Fibroblast of lung (primary cell): ENCODE measurements around the gene UBXN10. TPM values are rescaled to one million over a fixed set of nuclear protein-coding genes. Genes with fewer than 3 reads are reported as not detected.
"Not testable (repeated sequence)": the region's sequence is repeated elsewhere in the genome, so short reads cannot be mapped to it uniquely, and the experiment has no call there.

ENCODE experiments used
- DNase-seq, 2 donors: peaks; one replicate each; pipeline versions ENCODE4 v3.0.0 to v3.0.0-alpha.2; 2010; ENCODE audit warnings: low read depth in 2 of 2
- H2AFZ ChIP-seq: 2 replicates; pipeline ENCODE4 v1.5.1; 2012; ENCODE audit warnings: low read length, control low read depth, inconsistent platforms
- H3K27ac ChIP-seq: 2 replicates; pipeline ENCODE4 v1.5.1; 2011; ENCODE audit warnings: low read length, control low read depth; ENCODE audit not compliant: insufficient read depth
- H3K27me3 ChIP-seq: 2 replicates; pipeline ENCODE4 v1.5.1; 2011; ENCODE audit warnings: mild to moderate bottlenecking, low read length; ENCODE audit not compliant: control insufficient read depth, insufficient read depth
- H3K36me3 ChIP-seq: 2 replicates; pipeline ENCODE4 v1.5.1; 2011; ENCODE audit warnings: low read length; ENCODE audit not compliant: control insufficient read depth, insufficient read depth
- H3K4me1 ChIP-seq: 2 replicates; pipeline ENCODE4 v1.5.1; 2011; ENCODE audit warnings: low read length; ENCODE audit not compliant: control insufficient read depth, insufficient read depth; ENCODE audit errors: extremely low read depth
- H3K4me2 ChIP-seq: 2 replicates; pipeline ENCODE4 v1.5.1; 2011; ENCODE audit warnings: low read length, control low read depth; ENCODE audit not compliant: insufficient read depth; ENCODE audit errors: extremely low read depth
- H3K4me3 ChIP-seq, 4 experiments: fragments of 200-600 bp in 1 of 4; sonication (generic) in 1 of 4; replicated peaks in 1 of 4; 2 replicates each; pipeline ENCODE4 v1.5.1; 2011 to 2016; ENCODE audit warnings: low read length in 4 of 4, low read depth in 3 of 4, mild to moderate bottlenecking in 3 of 4, control low read depth in 2 of 4, inconsistent platforms in 1 of 4, mixed read lengths in 1 of 4; ENCODE audit not compliant: insufficient read depth in 1 of 4; ENCODE audit errors: control extremely low read depth in 1 of 4
- H3K79me2 ChIP-seq: 2 replicates; pipeline ENCODE4 v1.5.1; 2012; ENCODE audit warnings: mild to moderate bottlenecking, low read length, inconsistent platforms; ENCODE audit not compliant: control insufficient read depth, insufficient read depth
- H3K9ac ChIP-seq: 2 replicates; pipeline ENCODE4 v1.5.1; 2011; ENCODE audit warnings: mild to moderate bottlenecking, low read length, control low read depth; ENCODE audit not compliant: insufficient read depth
- H3K9me3 ChIP-seq: 2 replicates; pipeline ENCODE4 v1.5.1; 2012; ENCODE audit warnings: low read depth, low read length; ENCODE audit not compliant: control insufficient read depth, insufficient read depth
- H4K20me1 ChIP-seq: 2 replicates; pipeline ENCODE4 v1.5.1; 2011; ENCODE audit warnings: low read length; ENCODE audit not compliant: control insufficient read depth, insufficient read depth; ENCODE audit errors: extremely low read depth
- CTCF ChIP-seq, 2 donors: IDR thresholded peaks in 1 of 2; conservative IDR thresholded peaks in 1 of 2; 1 replicate in 1 of 2; 2 replicates in 1 of 2; pipeline ENCODE4 v1.5.1; 2011 to 2012; ENCODE audit warnings: low read length in 2 of 2, control low read depth in 1 of 2, inconsistent platforms in 1 of 2, low read depth in 1 of 2, mild to moderate bottlenecking in 1 of 2
- EZH2 ChIP-seq: IDR thresholded peaks from 2 replicates; pipeline ENCODE4 v1.5.1; 2012; ENCODE audit warnings: low read length, control low read depth, mild to moderate bottlenecking; ENCODE audit errors: missing control alignments
- polyA plus RNA-seq, 2 donors: library from polyadenylated mRNA; depleted of rRNA in 1 of 2; stranded (reverse) in 1 of 2; unstranded in 1 of 2; fragments of >200 nt; gene quantifications; 2 replicates each; pipeline ENCODE4 v1.2.1, GENCODE V29; 2011 to 2012; ENCODE audit warnings: missing spikeins in 1 of 2
- total RNA-seq: library from RNA; depleted of rRNA; stranded (reverse); fragments of >200 nt; gene quantifications from 2 replicates; pipeline ENCODE4 v1.2.1, GENCODE V29; 2014

The UBXN10 gene
- total and polyA plus RNA-seq, 2 donors (not counting 1 experiment from before 2014, with no cell fraction given): 0.33 TPM; not detected in 1

DNA sequence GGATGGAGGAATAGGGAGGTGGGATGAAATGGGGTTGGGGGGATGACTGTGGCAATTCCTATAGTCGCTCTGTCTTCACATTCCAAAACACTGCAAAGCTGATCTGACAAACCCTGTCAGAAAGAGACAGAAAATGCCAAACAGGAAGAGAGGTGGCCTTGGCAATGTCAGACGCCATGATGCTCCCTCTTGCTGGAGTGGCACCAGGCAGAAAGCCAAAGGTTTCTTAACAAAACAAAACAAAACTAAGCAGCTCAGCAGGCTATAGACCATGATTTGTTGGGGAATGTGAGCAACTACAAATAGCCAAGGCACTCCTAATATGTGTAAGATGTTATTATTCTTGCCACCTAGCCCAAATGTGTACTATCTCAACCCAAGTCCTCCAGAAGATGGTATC lies 43.3 kb downstream of the UBXN10 start:
- Histone ChIP-seq H3K9ac (no peak overlapping the region), H3K27me3 (peaks cover 19% of the 10 kb centered on the region), H3K4me2 (no peak overlapping the region), H3K4me3 (no peak overlapping the region), H3K9me3 (no peaks in the 10 kb centered on the region), H3K4me1 (no peaks in the 10 kb centered on the region), H4K20me1 (no peaks in the 10 kb centered on the region), H3K79me2 (no peaks in the 10 kb centered on the region), H2AFZ (no peak overlapping the region), H3K36me3 (no peaks in the 10 kb centered on the region), H3K27ac (no peak overlapping the region)
- DNase-seq: no peak
- TF ChIP-seq CTCF (conservative IDR thresholded peaks at IDR 0.05 in 1 of 2, IDR thresholded peaks at IDR 0.05 in 1 of 2; ENCODE audit: low read depth in 1 of 2, low read length in 2 of 2): no peak
- no peak for TF ChIP-seq EZH2

GRCh38 chr1:20232564-20232963 lies 46.7 kb downstream of the UBXN10 start:
- H3K9me3 ChIP-seq, H4K20me1 ChIP-seq, H3K27ac ChIP-seq, H3K4me3 ChIP-seq, H3K4me2 ChIP-seq, H3K36me3 ChIP-seq, H3K79me2 ChIP-seq, H3K4me1 ChIP-seq, H3K9ac ChIP-seq, H2AFZ ChIP-seq, DNase-seq: not testable (repeated sequence)
- H3K27me3 ChIP-seq: peaks cover 25% of the 10 kb centered on the region

DNA sequence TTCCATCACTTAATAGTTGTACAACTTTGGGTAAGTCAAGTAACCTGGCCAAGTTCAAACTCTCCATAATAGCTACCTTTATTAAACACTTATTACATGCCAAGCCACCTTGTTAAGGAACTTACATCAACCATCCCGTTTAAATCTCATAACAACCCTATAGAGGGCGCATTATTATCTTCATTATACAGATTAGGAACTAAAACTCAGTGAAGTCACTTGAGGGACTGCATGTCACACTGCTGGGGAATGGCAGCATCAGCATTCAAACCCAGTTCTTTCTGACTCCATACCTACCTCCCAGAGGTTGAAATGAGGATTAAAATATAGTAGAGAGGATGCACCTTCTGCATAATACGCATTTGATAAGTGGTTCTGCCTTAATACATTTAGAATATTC lies 47.5 kb downstream of the UBXN10 start:
- no peaks in the 10 kb centered on the region for H3K9me3 ChIP-seq
- no peak overlapping the region for H3K4me3 ChIP-seq
- no peaks in the 10 kb centered on the region for H3K79me2 ChIP-seq
- H2AFZ ChIP-seq: no peak overlapping the region
- no peaks in the 10 kb centered on the region for H4K20me1 ChIP-seq
- H3K9ac ChIP-seq: no peak overlapping the region
- DNase-seq: peak; percentile 23 to 56
- H3K4me2 ChIP-seq: no peak overlapping the region
- H3K36me3 ChIP-seq: no peaks in the 10 kb centered on the region
- H3K27ac ChIP-seq: no peak overlapping the region
- TF ChIP-seq EZH2 (no peak), CTCF (conservative IDR thresholded peaks at IDR 0.05 in 1 of 2, IDR thresholded peaks at IDR 0.05 in 1 of 2; ENCODE audit: low read depth in 1 of 2, low read length in 2 of 2) (peak; percentile 24 to 46)
- H3K4me1 ChIP-seq: no peaks in the 10 kb centered on the region
- H3K27me3 ChIP-seq: peaks cover 25% of the 10 kb centered on the region
